Panc1 (cell line): ENCODE measurements around the gene INSC. TPM values are rescaled to one million over a fixed set of nuclear protein-coding genes. Genes with fewer than 3 reads are reported as not detected.

Source experiments
- ATAC-seq: fragments of 200-7000 bp; cut with Tn5 transposase; 2 replicates; pipeline ENCODE4 v1.9.1; 2020; ENCODE audit warnings: mild to moderate bottlenecking, moderate library complexity
- BruUV-seq: library from RNA; stranded (reverse); fragments of 400-500 nt; replicated peaks from 2 replicates; lab custom pipeline; 2021; lab: Mats Ljungman, UMichigan
- CTCF ChIA-PET: fragments of 300-600 bp; sonication (Branson Sonifier 250); formaldehyde crosslinking; loops from one replicate; lab custom pipeline; 2022; ENCODE audit warnings: antibody characterized with exemption; lab: Charles Lee
- POLR2A ChIA-PET: fragments of 300-600 bp; sonication (Branson Sonifier 250); formaldehyde crosslinking; loops from one replicate; lab custom pipeline; 2022; ENCODE audit warnings: antibody characterized with exemption; lab: Charles Lee
- DNase-seq: peaks from one replicate; pipeline ENCODE4 v3.0.0-alpha.2; 2010; ENCODE audit warnings: low read depth, low spot score
- H3K27ac ChIP-seq: 2 replicates; pipeline ENCODE4 v1.5.1; 2011; ENCODE audit warnings: mild to moderate bottlenecking, low read length, inconsistent platforms
- H3K27me3 ChIP-seq: fragments of 200-500 bp; sonication (Bioruptor generic); 2 replicates; pipeline ENCODE4 v1.6.0; 2014; ENCODE audit warnings: low read length, inconsistent platforms; ENCODE audit not compliant: control insufficient read depth, insufficient read depth
- H3K36me3 ChIP-seq: fragments of 200-500 bp; sonication (Bioruptor generic); 2 replicates; pipeline ENCODE4 v1.5.1; 2014; ENCODE audit warnings: inconsistent platforms, mild to moderate bottlenecking, low read length, moderate library complexity; ENCODE audit not compliant: control insufficient read depth, insufficient read depth
- H3K4me1 ChIP-seq: 2 replicates; pipeline ENCODE4 v1.5.1; 2011; ENCODE audit warnings: inconsistent platforms, mild to moderate bottlenecking, low read length, moderate library complexity; ENCODE audit not compliant: control insufficient read depth, insufficient read depth
- H3K4me3 ChIP-seq, 2 experiments: 2 replicates each; pipeline ENCODE4 v1.5.1; 2011 to 2012; ENCODE audit warnings: low read depth in 2 of 2, low read length in 2 of 2, mild to moderate bottlenecking in 2 of 2, inconsistent platforms in 1 of 2, moderate library complexity in 1 of 2
- H3K9me3 ChIP-seq: fragments of 200-500 bp; sonication (Bioruptor generic); 2 replicates; pipeline ENCODE4 v1.5.1; 2014; ENCODE audit warnings: low read depth, mild to moderate bottlenecking, inconsistent platforms, low read length, moderate library complexity; ENCODE audit not compliant: control insufficient read depth, insufficient read depth
- POLR2AphosphoS5 ChIP-seq: IDR thresholded peaks from 2 replicates; pipeline ENCODE4 v1.6.1; 2012; ENCODE audit warnings: mild to moderate bottlenecking, low read depth, low read length, moderate library complexity
- SIN3A ChIP-seq: IDR thresholded peaks from 2 replicates; pipeline ENCODE4 v1.6.1; 2012; ENCODE audit warnings: low read depth, mild to moderate bottlenecking, low read length, moderate library complexity, borderline replicate concordance; ENCODE audit not compliant: insufficient read depth
- TCF7L2 ChIP-seq: IDR thresholded peaks from 2 replicates; pipeline ENCODE4 v1.6.1; 2011; ENCODE audit warnings: mild to moderate bottlenecking, low read depth, low read length, inconsistent platforms
- in situ Hi-C: cut with HindIII; loops from 2 replicates; pipeline ENCODE4 v1.10.0; 2016; ENCODE audit warnings: low sequenced_read_pairs, low pct_unique_long_range_greater_than_20kb
- intact Hi-C: fragments of 100-400 bp; cut with micrococcal nuclease; formaldehyde crosslinking; loops from one replicate; pipeline ENCODE4 v1.10.0; 2022; ENCODE audit not compliant: unreplicated experiment
- total RNA-seq: library from RNA; stranded (reverse); gene quantifications from one replicate; pipeline ENCODE4 v1.2.1, GENCODE V29; 2021; ENCODE audit not compliant: unreplicated experiment
- TF ChIP-seq, protein P1 (sequence below): fragments of 450-650 bp; IDR thresholded peaks from 2 replicates; pipeline ENCODE4 v1.5.1; 2017; ENCODE audit warnings: mild to moderate bottlenecking
- TF ChIP-seq, protein P2 (sequence below), 2 experiments: IDR thresholded peaks; 2 replicates each; pipeline ENCODE4 v1.6.1; 2011 to 2012; ENCODE audit warnings: low read depth in 2 of 2, control low read depth in 1 of 2, low read length in 1 of 2, mild to moderate bottlenecking in 1 of 2, moderate library complexity in 1 of 2; ENCODE audit not compliant: insufficient read depth in 1 of 2

Gene INSC
- total RNA-seq, 1 experiment from 2014 or later = 0.08 TPM

DNA sequence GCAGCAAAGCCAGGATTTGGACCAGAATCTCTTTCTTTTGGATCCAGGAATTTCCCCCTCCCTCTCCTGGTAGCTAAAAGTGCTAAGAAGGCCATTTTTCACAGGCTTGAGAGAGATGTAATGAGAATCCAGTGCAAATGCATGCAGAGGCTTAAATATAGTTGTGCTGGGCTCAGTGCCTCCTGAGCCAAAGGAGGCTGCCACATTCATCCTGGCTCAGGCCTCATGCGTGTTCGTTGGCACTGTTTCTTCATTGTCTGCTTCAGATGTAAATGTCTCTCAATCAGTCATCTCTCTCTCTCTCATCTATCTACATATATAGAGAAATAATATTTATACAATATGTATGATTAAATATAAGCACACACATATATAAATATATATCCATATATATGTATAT, 83.6 kb downstream of the INSC start:
- DNase-seq (no peak), ATAC-seq (no peak)
- TF ChIP-seq, protein P1, sequence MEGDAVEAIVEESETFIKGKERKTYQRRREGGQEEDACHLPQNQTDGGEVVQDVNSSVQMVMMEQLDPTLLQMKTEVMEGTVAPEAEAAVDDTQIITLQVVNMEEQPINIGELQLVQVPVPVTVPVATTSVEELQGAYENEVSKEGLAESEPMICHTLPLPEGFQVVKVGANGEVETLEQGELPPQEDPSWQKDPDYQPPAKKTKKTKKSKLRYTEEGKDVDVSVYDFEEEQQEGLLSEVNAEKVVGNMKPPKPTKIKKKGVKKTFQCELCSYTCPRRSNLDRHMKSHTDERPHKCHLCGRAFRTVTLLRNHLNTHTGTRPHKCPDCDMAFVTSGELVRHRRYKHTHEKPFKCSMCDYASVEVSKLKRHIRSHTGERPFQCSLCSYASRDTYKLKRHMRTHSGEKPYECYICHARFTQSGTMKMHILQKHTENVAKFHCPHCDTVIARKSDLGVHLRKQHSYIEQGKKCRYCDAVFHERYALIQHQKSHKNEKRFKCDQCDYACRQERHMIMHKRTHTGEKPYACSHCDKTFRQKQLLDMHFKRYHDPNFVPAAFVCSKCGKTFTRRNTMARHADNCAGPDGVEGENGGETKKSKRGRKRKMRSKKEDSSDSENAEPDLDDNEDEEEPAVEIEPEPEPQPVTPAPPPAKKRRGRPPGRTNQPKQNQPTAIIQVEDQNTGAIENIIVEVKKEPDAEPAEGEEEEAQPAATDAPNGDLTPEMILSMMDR = no peak
- TF ChIP-seq POLR2AphosphoS5 (no peak), TCF7L2 (no peak)
- no peaks in the 10 kb centered on the region for H3K27me3 ChIP-seq
- no peaks in the 10 kb centered on the region for H3K9me3 ChIP-seq
- intact Hi-C loops = no loop called here
- BruUV-seq = no TSS peak
- no peak overlapping the region for H3K4me3 ChIP-seq
- in situ Hi-C loops = no loop called here
- CTCF ChIA-PET = no interaction called here
- no peaks in the 10 kb centered on the region for H3K36me3 ChIP-seq
- no peak overlapping the region for H3K27ac ChIP-seq
- POLR2A ChIA-PET = no interaction called here
- H3K4me1 ChIP-seq = no peaks in the 10 kb centered on the region

DNA sequence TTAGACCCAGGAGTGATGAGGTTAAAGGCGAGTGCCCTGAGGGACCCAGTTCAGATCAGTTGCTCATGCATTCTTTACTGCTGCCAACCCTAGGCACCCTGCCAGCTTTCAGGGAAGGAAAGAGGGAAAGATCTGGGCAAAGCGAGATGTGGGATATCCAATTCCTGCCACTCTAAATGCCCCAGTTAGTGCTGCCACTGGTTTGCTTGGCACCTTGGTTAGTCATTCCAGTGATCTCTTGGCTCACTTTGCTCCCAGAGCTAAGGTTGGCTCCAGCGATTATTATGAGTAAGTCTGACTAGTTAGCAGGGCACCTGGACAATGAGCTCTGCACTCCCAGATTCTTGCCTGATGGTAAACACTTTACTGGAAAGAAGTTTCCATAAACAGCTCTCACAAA, 85.0 kb downstream of the INSC start:
- Histone ChIP-seq H3K27me3 (no peaks in the 10 kb centered on the region), H3K4me3 (no peak overlapping the region), H3K4me1 (no peaks in the 10 kb centered on the region), H3K9me3 (no peaks in the 10 kb centered on the region), H3K27ac (no peak overlapping the region), H3K36me3 (no peaks in the 10 kb centered on the region)
- no peak for DNase-seq
- CTCF ChIA-PET = no interaction called here
- BruUV-seq = no TSS peak
- TF ChIP-seq POLR2AphosphoS5 = no peak
- no peak for TF ChIP-seq TCF7L2
- TF ChIP-seq, protein P1 = no peak
- TF ChIP-seq SIN3A = no peak
- TF ChIP-seq, protein P2, sequence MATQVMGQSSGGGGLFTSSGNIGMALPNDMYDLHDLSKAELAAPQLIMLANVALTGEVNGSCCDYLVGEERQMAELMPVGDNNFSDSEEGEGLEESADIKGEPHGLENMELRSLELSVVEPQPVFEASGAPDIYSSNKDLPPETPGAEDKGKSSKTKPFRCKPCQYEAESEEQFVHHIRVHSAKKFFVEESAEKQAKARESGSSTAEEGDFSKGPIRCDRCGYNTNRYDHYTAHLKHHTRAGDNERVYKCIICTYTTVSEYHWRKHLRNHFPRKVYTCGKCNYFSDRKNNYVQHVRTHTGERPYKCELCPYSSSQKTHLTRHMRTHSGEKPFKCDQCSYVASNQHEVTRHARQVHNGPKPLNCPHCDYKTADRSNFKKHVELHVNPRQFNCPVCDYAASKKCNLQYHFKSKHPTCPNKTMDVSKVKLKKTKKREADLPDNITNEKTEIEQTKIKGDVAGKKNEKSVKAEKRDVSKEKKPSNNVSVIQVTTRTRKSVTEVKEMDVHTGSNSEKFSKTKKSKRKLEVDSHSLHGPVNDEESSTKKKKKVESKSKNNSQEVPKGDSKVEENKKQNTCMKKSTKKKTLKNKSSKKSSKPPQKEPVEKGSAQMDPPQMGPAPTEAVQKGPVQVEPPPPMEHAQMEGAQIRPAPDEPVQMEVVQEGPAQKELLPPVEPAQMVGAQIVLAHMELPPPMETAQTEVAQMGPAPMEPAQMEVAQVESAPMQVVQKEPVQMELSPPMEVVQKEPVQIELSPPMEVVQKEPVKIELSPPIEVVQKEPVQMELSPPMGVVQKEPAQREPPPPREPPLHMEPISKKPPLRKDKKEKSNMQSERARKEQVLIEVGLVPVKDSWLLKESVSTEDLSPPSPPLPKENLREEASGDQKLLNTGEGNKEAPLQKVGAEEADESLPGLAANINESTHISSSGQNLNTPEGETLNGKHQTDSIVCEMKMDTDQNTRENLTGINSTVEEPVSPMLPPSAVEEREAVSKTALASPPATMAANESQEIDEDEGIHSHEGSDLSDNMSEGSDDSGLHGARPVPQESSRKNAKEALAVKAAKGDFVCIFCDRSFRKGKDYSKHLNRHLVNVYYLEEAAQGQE (IDR thresholded peaks at IDR 0.05; ENCODE audit: insufficient read depth in 1 of 2, low read depth in 2 of 2, low read length in 1 of 2) = no peak
- ATAC-seq = peak; percentile 48
- intact Hi-C loops = no loop called here
- in situ Hi-C loops = no loop called here
- POLR2A ChIA-PET = no interaction called here
